Loucy (cell line): ENCODE results near the gene ZIC1.

Experiments used
- CTCF ChIP-seq: fragments of 200-600 bp; sonication (generic); conservative IDR thresholded peaks from 2 replicates; pipeline ENCODE4 v1.5.1; 2014; ENCODE audit warnings: mild to moderate bottlenecking, antibody characterized with exemption, low read length
- EZH2phosphoT487 ChIP-seq: fragments of 200-600 bp; IDR thresholded peaks from 2 replicates; pipeline ENCODE4 v1.6.1; 2018; ENCODE audit warnings: antibody characterized with exemption, mild to moderate bottlenecking, moderate library complexity, borderline replicate concordance

DNA sequence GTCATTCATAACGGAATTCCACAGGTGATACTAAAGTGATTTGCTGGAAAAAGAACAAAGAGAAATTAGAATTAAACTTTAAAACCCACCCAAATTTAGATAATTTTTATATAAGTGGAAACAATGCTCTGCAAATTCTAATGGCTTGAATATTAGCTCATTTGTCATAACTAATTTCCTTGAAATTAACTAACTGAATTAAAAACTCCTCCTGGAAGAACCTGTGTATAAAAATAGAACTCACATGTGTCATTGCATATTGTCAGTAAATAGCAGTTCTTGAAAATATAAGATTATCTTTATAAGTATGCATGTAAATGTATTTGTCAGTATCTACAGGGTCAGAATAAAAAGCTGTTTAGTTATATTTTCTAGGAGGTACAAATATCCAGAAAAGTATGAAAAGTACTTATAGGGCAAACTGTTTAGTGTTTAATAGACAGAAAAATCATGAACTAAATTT, 16.3 kb downstream of the ZIC1 start:
- no peak for TF ChIP-seq CTCF
- TF ChIP-seq EZH2phosphoT487: no peak
